ENCODE results near the gene COPZ1. TPM values are rescaled to one million over a fixed set of nuclear protein-coding genes. Genes with fewer than 3 reads are reported as not detected.

Gene COPZ1
- total RNA-seq, 1 donor from 2014 or later, result 130 TPM

DNA sequence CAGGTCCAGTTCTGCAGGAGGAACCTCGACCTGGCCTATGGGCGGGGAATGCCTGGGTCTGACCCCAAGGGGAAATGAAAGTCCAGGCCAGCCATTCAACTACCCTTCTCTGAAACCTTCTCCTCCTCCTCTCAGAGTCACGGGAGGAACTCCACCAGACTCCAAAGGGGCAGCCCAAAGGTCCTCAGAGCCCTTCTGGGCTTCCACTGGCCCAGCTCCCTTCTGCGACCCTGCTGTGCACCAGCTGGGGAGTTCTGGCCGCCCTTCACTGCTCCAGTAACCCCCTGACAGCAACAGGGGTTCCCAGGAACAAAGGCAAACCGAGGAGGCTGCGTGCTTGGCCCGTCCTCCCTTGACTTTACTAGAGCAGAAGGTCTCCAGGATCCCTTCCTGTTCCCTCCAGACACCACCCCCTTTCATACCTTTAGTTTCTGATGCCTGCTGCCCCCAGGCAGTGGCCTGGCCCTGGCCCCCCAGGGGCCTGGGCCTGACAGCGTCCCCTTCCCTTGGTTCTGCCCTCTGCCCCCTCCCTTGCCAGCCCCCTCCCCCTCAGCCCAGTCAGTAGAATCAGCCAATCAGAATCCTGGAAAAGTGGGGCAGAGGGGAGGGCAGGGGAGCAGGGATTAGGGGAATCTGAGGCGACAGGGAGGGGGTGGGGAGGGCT, 60.5 kb downstream of the COPZ1 start:
- Mint-ChIP-seq H3K27me3 (ENCODE audit: unreplicated experiment) (peaks cover 13% of the 10 kb centered on the region), H3K27ac (ENCODE audit: unreplicated experiment) (no peak overlapping the region), H3K9me3 (ENCODE audit: unreplicated experiment) (no peaks in the 10 kb centered on the region), H3K36me3 (ENCODE audit: low read depth, unreplicated experiment) (peaks cover 5% of the 10 kb centered on the region), H3K4me3 (ENCODE audit: unreplicated experiment) (no peak overlapping the region), H3K4me1 (ENCODE audit: unreplicated experiment) (peaks cover 34% of the 10 kb centered on the region)
- no peak for DNase-seq (ENCODE audit: low spot score)
- TF ChIP-seq CTCF (IDR thresholded peaks at IDR 0.05; ENCODE audit: unreplicated experiment), result no peak

- Mint-ChIP-seq H3K9me3 (ENCODE audit: unreplicated experiment) (no peaks in the 10 kb centered on the region), H3K27ac (ENCODE audit: unreplicated experiment) (no peak overlapping the region), H3K4me1 (ENCODE audit: unreplicated experiment) (peaks cover 31% of the 10 kb centered on the region), H3K27me3 (ENCODE audit: unreplicated experiment) (peaks cover 13% of the 10 kb centered on the region), H3K4me3 (ENCODE audit: unreplicated experiment) (peak overlapping the region; percentile 42), H3K36me3 (ENCODE audit: low read depth, unreplicated experiment) (peaks cover 3% of the 10 kb centered on the region)
- DNase-seq (ENCODE audit: low spot score), result no peak
- no peak for TF ChIP-seq CTCF (IDR thresholded peaks at IDR 0.05; ENCODE audit: unreplicated experiment)
Observed at GRCh38 chr12:54386403-54387113, 61.6 kb downstream of the COPZ1 start.

- Mint-ChIP-seq H3K9me3 (ENCODE audit: unreplicated experiment) (no peaks in the 10 kb centered on the region), H3K27ac (ENCODE audit: unreplicated experiment) (peak overlapping the region; percentile 36), H3K27me3 (ENCODE audit: unreplicated experiment) (peaks cover 17% of the 10 kb centered on the region), H3K4me1 (ENCODE audit: unreplicated experiment) (peaks cover 36% of the 10 kb centered on the region), H3K36me3 (ENCODE audit: low read depth, unreplicated experiment) (peaks cover 5% of the 10 kb centered on the region), H3K4me3 (ENCODE audit: unreplicated experiment) (peak overlapping the region; percentile 42)
- TF ChIP-seq CTCF (IDR thresholded peaks at IDR 0.05; ENCODE audit: unreplicated experiment), result no peak
- no peak for DNase-seq (ENCODE audit: low spot score)
Observed at GRCh38 chr12:54387114-54387467, 62.2 kb downstream of the COPZ1 start.

DNA sequence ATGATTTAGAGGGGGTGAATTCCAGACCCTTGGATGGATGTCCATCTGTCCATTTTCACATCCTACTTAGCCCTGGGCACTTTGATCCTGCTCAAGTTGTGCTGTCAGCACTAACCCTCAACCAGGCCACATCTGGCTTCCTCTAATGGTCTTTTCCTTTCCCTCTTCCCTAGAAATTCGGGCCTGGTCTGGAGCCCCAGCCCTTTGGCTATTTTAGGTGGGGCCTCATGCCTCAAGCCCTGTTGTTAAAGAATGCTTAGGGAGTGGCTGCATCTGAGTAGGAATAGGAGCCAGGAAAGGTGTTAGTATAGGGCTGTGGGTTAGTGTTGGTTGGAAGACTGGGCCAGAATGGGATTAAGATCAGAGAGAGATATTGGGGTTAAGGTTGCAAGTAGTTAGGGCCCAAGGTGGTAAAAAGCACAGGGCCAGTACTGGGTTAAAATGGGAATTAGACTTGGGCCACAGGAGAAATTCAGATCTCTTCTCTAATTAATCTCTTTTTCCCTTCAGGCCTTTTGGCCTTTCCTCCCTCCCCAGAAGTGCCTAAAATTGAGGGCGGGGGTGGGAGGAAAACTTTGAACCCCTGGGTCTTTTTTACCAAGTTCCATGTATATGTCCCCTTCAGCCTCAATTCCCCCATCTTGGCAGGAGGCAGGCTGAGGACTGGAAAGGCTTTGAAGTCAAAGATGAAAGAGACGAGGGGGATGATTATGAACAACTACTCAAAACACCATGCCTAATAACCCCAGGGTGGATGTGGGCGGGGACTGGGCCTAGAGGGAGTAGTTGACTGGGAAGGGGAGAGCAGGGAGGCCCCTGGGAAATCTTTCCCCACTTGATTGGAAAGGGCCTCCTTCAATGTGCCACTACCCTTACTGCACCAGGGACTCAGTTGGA, 63.6 kb downstream of the COPZ1 start:
- Mint-ChIP-seq H3K36me3 (ENCODE audit: low read depth, unreplicated experiment) (peaks cover 6% of the 10 kb centered on the region), H3K4me1 (ENCODE audit: unreplicated experiment) (peaks cover 46% of the 10 kb centered on the region), H3K9me3 (ENCODE audit: unreplicated experiment) (no peaks in the 10 kb centered on the region), H3K27ac (ENCODE audit: unreplicated experiment) (peak overlapping the region; percentile 20), H3K4me3 (ENCODE audit: unreplicated experiment) (no peak overlapping the region), H3K27me3 (ENCODE audit: unreplicated experiment) (peaks cover 21% of the 10 kb centered on the region)
- TF ChIP-seq CTCF (IDR thresholded peaks at IDR 0.05; ENCODE audit: unreplicated experiment), result no peak
- DNase-seq (ENCODE audit: low spot score), result no peak
